B cell (primary cell): ENCODE measurements around the gene SGIP1. TPM values are rescaled to one million over a fixed set of nuclear protein-coding genes. Genes with fewer than 3 reads are reported as not detected.

Experiments used
- ATAC-seq: fragments of 200-7000 bp; cut with Tn5 transposase; one replicate; pipeline ENCODE4 v1.10.0; 2021; ENCODE audit warnings: low read depth, mild to moderate bottlenecking, moderate number of reproducible peaks, moderate library complexity
- CTCF ChIA-PET: fragments of 350-600 bp; sonication (Branson Sonifier 250); formaldehyde crosslinking; loops from one replicate; lab custom pipeline; 2021; ENCODE audit warnings: antibody characterized with exemption, inconsistent platforms; lab: Charles Lee
- POLR2A ChIA-PET: fragments of 350-600 bp; sonication (Branson Sonifier 250); formaldehyde crosslinking; loops from one replicate; lab custom pipeline; 2021; ENCODE audit warnings: antibody characterized with exemption; lab: Charles Lee
- DNase-seq: peaks from one replicate; pipeline ENCODE4 v3.0.0; 2013
- H2AFZ ChIP-seq: 2 replicates; pipeline ENCODE4 v1.6.1; 2012; ENCODE audit warnings: mild to moderate bottlenecking, low read depth, low read length; ENCODE audit not compliant: insufficient read depth, poor library complexity, severe bottlenecking
- H3K27ac ChIP-seq, 2 donors: 1 replicate in 1 of 2; 2 replicates in 1 of 2; pipeline ENCODE4 v1.5.1; 2012 to 2013; ENCODE audit warnings: low read length in 2 of 2, mild to moderate bottlenecking in 2 of 2, moderate library complexity in 1 of 2
- H3K27me3 ChIP-seq, 4 experiments: fragments of 200-600 bp in 1 of 4; sonication (generic) in 1 of 4; replicated peaks in 1 of 4; 1 replicate in 2 of 4; 2 replicates in 2 of 4; pipeline versions ENCODE4 v1.6.1 to v1.7.0; 2013 to 2016; ENCODE audit warnings: low read length in 3 of 4, mild to moderate bottlenecking in 2 of 4, mixed read lengths in 1 of 4, moderate library complexity in 1 of 4; ENCODE audit not compliant: insufficient read depth in 4 of 4, control insufficient read depth in 3 of 4; ENCODE audit errors: control extremely low read depth in 1 of 4
- H3K36me3 ChIP-seq, 2 experiments: replicated peaks in 1 of 2; 1 replicate in 1 of 2; 2 replicates in 1 of 2; pipeline versions ENCODE4 v1.6.1 to v1.7.1; 2013; ENCODE audit warnings: low read length in 1 of 2; ENCODE audit not compliant: insufficient read depth in 2 of 2, control insufficient read depth in 1 of 2; ENCODE audit errors: control extremely low read depth in 1 of 2, extremely low read depth in 1 of 2
- H3K4me1 ChIP-seq, 2 donors: fragments of 200-600 bp in 1 of 2; sonication (generic) in 1 of 2; 1 replicate in 1 of 2; 2 replicates in 1 of 2; pipeline versions ENCODE4 v1.5.1 to v1.6.1; 2013 to 2017; ENCODE audit warnings: low read length in 2 of 2; ENCODE audit not compliant: control insufficient read depth in 2 of 2, insufficient read depth in 2 of 2
- H3K4me2 ChIP-seq: replicated peaks from 2 replicates; pipeline ENCODE3; 2012; ENCODE audit warnings: mild to moderate bottlenecking, low read depth, low read length; ENCODE audit not compliant: poor library complexity, severe bottlenecking
- H3K4me3 ChIP-seq, 5 experiments: fragments of 200-600 bp in 1 of 5; sonication (generic) in 1 of 5; 1 replicate in 3 of 5; 2 replicates in 2 of 5; pipeline versions ENCODE4 v1.5.1 to v1.7.0; 2011 to 2016; ENCODE audit warnings: low read length in 4 of 5, mild to moderate bottlenecking in 4 of 5, low read depth in 2 of 5, control low read depth in 1 of 5, moderate library complexity in 1 of 5; ENCODE audit not compliant: insufficient read depth in 1 of 5; ENCODE audit errors: control extremely low read depth in 1 of 5, extremely low read depth in 1 of 5
- H3K79me2 ChIP-seq: fragments of 200-600 bp; sonication (generic); one replicate; pipeline ENCODE4 v1.6.0; 2016; ENCODE audit warnings: low read length; ENCODE audit not compliant: control insufficient read depth, insufficient read depth
- H3K9ac ChIP-seq: fragments of 200-600 bp; sonication (generic); 2 replicates; pipeline ENCODE4 v1.6.1; 2017; ENCODE audit warnings: mild to moderate bottlenecking, low read length, moderate library complexity
- H3K9me3 ChIP-seq, 3 donors: one replicate each; pipeline versions ENCODE4 v1.6.1 to v1.7.1; 2013; ENCODE audit warnings: low read length in 2 of 3; ENCODE audit not compliant: control insufficient read depth in 2 of 3, insufficient read depth in 1 of 3; ENCODE audit errors: control extremely low read depth in 1 of 3
- H4K20me1 ChIP-seq: 2 replicates; pipeline ENCODE4 v1.6.0; 2012; ENCODE audit warnings: mild to moderate bottlenecking, low read length; ENCODE audit not compliant: insufficient read depth, control insufficient read depth, poor library complexity, severe bottlenecking
- H3K27ac Mint-ChIP-seq: one replicate; pipeline ENCODE4 v1.8.0; 2021; ENCODE audit warnings: mixed read lengths
- H3K27me3 Mint-ChIP-seq: one replicate; pipeline ENCODE4 v1.8.0; 2021; ENCODE audit warnings: mixed read lengths
- H3K4me1 Mint-ChIP-seq: one replicate; pipeline ENCODE4 v1.8.0; 2021; ENCODE audit warnings: mixed read lengths
- H3K4me3 Mint-ChIP-seq: one replicate; pipeline ENCODE4 v1.8.0; 2021; ENCODE audit warnings: mixed read lengths
- H3K9me3 Mint-ChIP-seq: one replicate; pipeline ENCODE4 v1.8.0; 2022; ENCODE audit warnings: mixed read lengths; ENCODE audit not compliant: insufficient read depth
- CTCF ChIP-seq: fragments of 200-600 bp; IDR thresholded peaks from one replicate; pipeline ENCODE4 v1.8.0; 2022; ENCODE audit warnings: antibody characterized with exemption, mild to moderate bottlenecking
- EZH2 ChIP-seq: IDR thresholded peaks from 2 replicates; pipeline ENCODE4 v1.6.1; 2012; ENCODE audit warnings: borderline replicate concordance, low read depth, mild to moderate bottlenecking, moderate library complexity, low read length; ENCODE audit not compliant: insufficient read depth, poor library complexity, severe bottlenecking
- WGBS: methylation state at CpG from one replicate; pipeline ENCODE4 v1.1.5; 2013; ENCODE audit warnings: missing lambda C conversion rate; ENCODE audit not compliant: insufficient coverage; 5-methylcytosine and 5-hydroxymethylcytosine counted together
- intact Hi-C: fragments of 100-400 bp; cut with micrococcal nuclease; formaldehyde crosslinking; loops from one replicate; pipeline ENCODE4 v1.10.0; 2022
- polyA plus RNA-seq: library from polyadenylated mRNA; depleted of rRNA; stranded (reverse); fragments of >200 nt; gene quantifications from 2 replicates; pipeline ENCODE4 v1.2.3, GENCODE V29; 2012
- total RNA-seq, 2 donors: library from RNA; stranded (reverse); fragments of 120-200 nt in 1 of 2; gene quantifications; 1 replicate in 1 of 2; 2 replicates in 1 of 2; pipeline versions ENCODE4 v1.2.3 to v1.2.4, GENCODE V29; 2013 to 2022

Gene SGIP1
- total and polyA plus RNA-seq, 2 donors (not counting 1 experiment from before 2014, with no cell fraction given) = not detected

- Histone ChIP-seq H3K79me2 (no peaks in the 10 kb centered on the region), H3K4me3 (no peak overlapping the region), H3K4me2 (no peak overlapping the region), H3K9me3 (no peaks in the 10 kb centered on the region), H3K4me1 (no peaks in the 10 kb centered on the region), H3K27me3 (no peaks in the 10 kb centered on the region), H4K20me1 (no peaks in the 10 kb centered on the region), H2AFZ (no peak overlapping the region), H3K9ac (no peak overlapping the region), H3K36me3 (no peaks in the 10 kb centered on the region), H3K27ac (no peak overlapping the region)
- 100% methylated on average over 3 of the region's 8 CpGs for WGBS
- no peaks in the 10 kb centered on the region for H3K9me3 Mint-ChIP-seq
- POLR2A ChIA-PET = no interaction called here
- CTCF ChIA-PET = no interaction called here
- intact Hi-C loops = no loop called here
- DNase-seq (no peak), ATAC-seq (no peak)
- no peaks in the 10 kb centered on the region for H3K4me1 Mint-ChIP-seq
- no peak for TF ChIP-seq CTCF
- no peak for TF ChIP-seq EZH2
- peaks cover 11% of the 10 kb centered on the region for H3K27me3 Mint-ChIP-seq
- no peak overlapping the region for H3K27ac Mint-ChIP-seq
- H3K4me3 Mint-ChIP-seq = no peak overlapping the region
Measured at GRCh38 chr1:66542314-66542713, 8.4 kb downstream of the SGIP1 start.

GRCh38 chr1:66542811-66543767 lies 9.1 kb downstream of the SGIP1 start:
- 90% methylated on average over 2 of the region's 8 CpGs for WGBS
- no peak for ATAC-seq
- ChIA-PET CTCF (no interaction called here), POLR2A (no interaction called here)
- no peak for DNase-seq
- H3K9me3 Mint-ChIP-seq = no peaks in the 10 kb centered on the region
- TF ChIP-seq CTCF (no peak), EZH2 (no peak)
- Histone ChIP-seq H3K9ac (no peak overlapping the region), H3K79me2 (no peaks in the 10 kb centered on the region), H3K4me2 (no peak overlapping the region), H4K20me1 (no peaks in the 10 kb centered on the region), H3K36me3 (no peaks in the 10 kb centered on the region), H2AFZ (no peak overlapping the region), H3K4me3 (no peak overlapping the region), H3K4me1 (no peaks in the 10 kb centered on the region), H3K9me3 (no peaks in the 10 kb centered on the region), H3K27ac (no peak overlapping the region), H3K27me3 (no peaks in the 10 kb centered on the region)
- no peaks in the 10 kb centered on the region for H3K4me1 Mint-ChIP-seq
- H3K4me3 Mint-ChIP-seq = no peak overlapping the region
- H3K27ac Mint-ChIP-seq = no peak overlapping the region
- intact Hi-C loops = no loop called here
- H3K27me3 Mint-ChIP-seq = peaks cover 11% of the 10 kb centered on the region
